ENCODE results near the gene SLC43A1. TPM values are rescaled to one million over a fixed set of nuclear protein-coding genes. Genes with fewer than 3 reads are reported as not detected.

SLC43A1 gene
- total RNA-seq, 4 donors from 2014 or later: 1.8 to 11.4 (median 4.1) TPM

- Histone ChIP-seq H3K27me3 (no peaks in the 10 kb centered on the region), H3K9me3 (no peaks in the 10 kb centered on the region), H3K36me3 (peaks cover 0 to 61% (median 4%) of the 10 kb centered on the region in 3 donors), H3K27ac (no peak overlapping the region), H3K4me1 (no peaks in the 10 kb centered on the region), H3K4me3 (no peak overlapping the region)
- TF ChIP-seq CTCF (IDR thresholded peaks at IDR 0.05): no peak
- TF ChIP-seq POLR2A (IDR thresholded peaks at IDR 0.05): no peak
- 79 to 83% methylated on average over 5 to 7 of the region's 9 CpGs for WGBS, 2 donors
- intact Hi-C loops (cut with DNase I): loop anchor here (5.0 kb wide), 1 partner anchor 37 kb away; no protein-coding TSS in a partner anchor
- no peak for DNase-seq
Observed at GRCh38 chr11:57490456-57491248, 24.9 kb downstream of the SLC43A1 start.

GRCh38 chr11:57487920-57488659 lies 27.4 kb downstream of the SLC43A1 start:
- intact Hi-C loops (cut with DNase I): no loop called here
- no peaks in the 10 kb centered on the region for H3K9me3 ChIP-seq
- DNase-seq: no peak
- peaks cover 3 to 15% (median 11%) of the 10 kb centered on the region in 3 donors for H3K4me1 ChIP-seq
- peaks cover 0 to 8% (median 1%) of the 10 kb centered on the region in 4 donors for H3K27me3 ChIP-seq
- H3K4me3 ChIP-seq: no peak overlapping the region
- TF ChIP-seq POLR2A (IDR thresholded peaks at IDR 0.05): no peak
- TF ChIP-seq CTCF (IDR thresholded peaks at IDR 0.05): no peak
- WGBS, 2 donors: 78 to 92% methylated on average over 5 to 6 of the region's 6 CpGs
- H3K27ac ChIP-seq: no peak overlapping the region
- peaks cover 0 to 76% (median 4%) of the 10 kb centered on the region in 3 donors for H3K36me3 ChIP-seq

DNA sequence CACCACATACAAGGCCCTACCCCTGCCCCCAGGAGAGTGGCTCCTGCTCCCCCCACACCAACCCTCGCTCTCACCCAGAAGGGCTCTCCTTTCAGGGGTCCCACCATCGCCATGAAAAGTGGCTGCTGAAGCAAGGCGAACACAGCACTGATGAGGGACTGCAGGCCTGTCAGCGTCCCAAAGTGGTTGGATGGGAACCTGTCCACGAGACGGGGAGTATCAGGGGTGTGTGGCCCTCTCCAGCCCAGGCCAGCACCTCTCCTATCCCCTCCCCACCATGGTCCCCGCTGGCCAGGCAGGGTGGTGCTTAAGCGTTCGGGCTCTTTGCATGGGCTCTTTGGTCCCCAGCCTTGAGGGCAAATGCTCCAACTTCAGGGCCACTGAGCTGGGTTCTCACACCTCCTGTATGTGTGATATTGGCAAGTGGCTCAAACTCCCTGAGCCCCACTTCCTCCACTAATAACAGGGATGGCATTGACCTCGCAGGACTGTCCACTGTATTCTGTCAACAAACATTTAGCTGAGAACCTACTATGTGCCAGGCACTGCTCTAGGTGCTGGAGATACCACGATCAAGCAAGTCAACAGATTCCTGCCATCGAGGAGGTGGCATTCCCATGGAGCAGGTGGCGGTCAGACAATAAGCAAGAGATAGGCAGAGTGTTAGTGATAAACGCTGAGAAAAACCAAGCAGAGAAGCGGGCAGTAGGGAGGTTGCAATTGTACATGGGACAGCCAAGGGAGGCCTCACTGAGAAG lies 28.3 kb downstream of the SLC43A1 start:
- H3K4me1 ChIP-seq: peaks cover 12 to 24% (median 20%) of the 10 kb centered on the region in 3 donors
- H3K27ac ChIP-seq: no peak overlapping the region
- no peak overlapping the region for H3K4me3 ChIP-seq
- no peaks in the 10 kb centered on the region for H3K9me3 ChIP-seq
- TF ChIP-seq POLR2A (IDR thresholded peaks at IDR 0.05) (no peak), CTCF (IDR thresholded peaks at IDR 0.05) (no peak)
- WGBS, 2 donors: 86% methylated on average over 6 to 7 of the region's 15 CpGs
- H3K36me3 ChIP-seq: peaks cover 0 to 76% (median 4%) of the 10 kb centered on the region in 3 donors
- peaks cover 3 to 17% (median 8%) of the 10 kb centered on the region in 4 donors for H3K27me3 ChIP-seq
- DNase-seq: no peak
- intact Hi-C loops (cut with DNase I): no loop called here

DNA sequence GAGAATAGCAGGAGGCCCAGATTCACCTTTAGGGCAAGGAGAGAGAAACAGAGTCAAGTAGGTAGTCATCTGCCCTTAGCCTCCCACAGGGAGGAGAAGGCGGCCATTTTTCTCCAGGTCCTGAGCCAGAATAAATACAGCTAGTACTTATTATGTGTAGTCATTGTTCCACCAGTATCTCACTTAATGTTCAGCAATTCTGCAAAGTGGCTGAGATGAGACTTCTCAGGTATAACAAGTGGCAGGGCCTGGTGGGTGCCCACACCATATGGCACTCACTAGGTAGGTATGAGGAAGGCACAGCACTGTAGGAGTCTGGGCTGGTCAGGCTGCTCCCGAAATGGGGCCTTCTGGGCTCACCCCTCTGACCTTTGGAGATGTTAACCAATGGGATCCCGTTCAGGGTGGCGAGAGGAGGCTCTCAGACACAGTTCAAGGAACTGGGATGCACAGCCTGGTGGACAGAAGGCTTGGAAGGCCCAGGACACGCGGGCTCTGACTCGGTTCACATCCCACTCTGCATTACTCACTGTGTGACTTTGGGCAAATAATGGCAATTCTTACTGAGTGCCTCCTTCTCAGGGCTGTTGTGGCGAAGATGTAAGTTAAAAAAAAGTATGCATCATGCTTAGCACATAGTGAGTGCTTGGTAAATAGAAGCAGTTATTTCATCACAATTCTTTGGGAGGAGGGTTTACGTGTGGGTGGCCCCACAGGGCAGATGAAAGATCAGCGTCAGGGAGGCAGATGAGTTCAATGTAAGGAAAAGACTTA lies 30.1 kb downstream of the SLC43A1 start:
- Histone ChIP-seq H3K9me3 (no peaks in the 10 kb centered on the region), H3K27ac (no peak overlapping the region), H3K36me3 (peaks cover 0 to 66% (median 4%) of the 10 kb centered on the region in 3 donors), H3K4me3 (no peak overlapping the region), H3K27me3 (peaks cover 5 to 35% (median 10%) of the 10 kb centered on the region in 4 donors), H3K4me1 (peaks cover 12 to 28% (median 21%) of the 10 kb centered on the region in 3 donors)
- 59 to 74% methylated on average over 5 to 8 of the region's 10 CpGs for WGBS, 2 donors
- TF ChIP-seq POLR2A (IDR thresholded peaks at IDR 0.05): no peak
- no peak for TF ChIP-seq CTCF (IDR thresholded peaks at IDR 0.05)
- intact Hi-C loops (cut with DNase I): no loop called here
- no peak for DNase-seq

Data from esophagus squamous epithelium (tissue), 5 donors.